Neural progenitor cell (in vitro differentiated cells): ENCODE results near the gene PITRM1.

Experiments
- EZH2 ChIP-seq: fragments of 200-600 bp; sonication (generic); IDR thresholded peaks from 2 replicates; pipeline ENCODE4 v1.6.1; 2017; ENCODE audit warnings: antibody characterized with exemption, mild to moderate bottlenecking, moderate library complexity
- EZH2phosphoT487 ChIP-seq: fragments of 200-600 bp; sonication (generic); IDR thresholded peaks from 2 replicates; pipeline ENCODE4 v1.6.1; 2017; ENCODE audit warnings: antibody characterized with exemption
- TF ChIP-seq, protein P1 (sequence below): fragments of 200-600 bp; sonication (generic); IDR thresholded peaks from 2 replicates; pipeline ENCODE4 v1.5.1; 2017; ENCODE audit warnings: antibody characterized with exemption, mild to moderate bottlenecking

DNA sequence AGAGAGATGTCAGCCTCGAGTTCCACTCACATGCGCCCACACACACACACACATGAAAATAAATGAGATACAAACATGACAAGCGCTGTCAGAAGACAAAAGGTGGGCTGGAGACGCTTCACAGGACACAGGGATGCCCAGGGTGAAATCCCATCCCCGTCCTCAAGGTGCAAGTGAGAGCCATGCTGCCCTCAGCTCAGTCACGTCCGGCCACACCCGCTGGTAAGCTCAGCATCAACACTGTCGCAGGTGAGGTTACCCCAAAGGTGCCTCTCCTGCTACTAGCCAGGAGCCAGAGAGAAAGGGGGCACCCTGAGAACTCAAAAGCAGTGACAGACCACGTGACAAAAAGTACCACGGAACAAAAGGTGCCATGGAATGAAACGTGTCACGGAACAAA is 22.2 kb downstream of the PITRM1 start:
- TF ChIP-seq, protein P1, sequence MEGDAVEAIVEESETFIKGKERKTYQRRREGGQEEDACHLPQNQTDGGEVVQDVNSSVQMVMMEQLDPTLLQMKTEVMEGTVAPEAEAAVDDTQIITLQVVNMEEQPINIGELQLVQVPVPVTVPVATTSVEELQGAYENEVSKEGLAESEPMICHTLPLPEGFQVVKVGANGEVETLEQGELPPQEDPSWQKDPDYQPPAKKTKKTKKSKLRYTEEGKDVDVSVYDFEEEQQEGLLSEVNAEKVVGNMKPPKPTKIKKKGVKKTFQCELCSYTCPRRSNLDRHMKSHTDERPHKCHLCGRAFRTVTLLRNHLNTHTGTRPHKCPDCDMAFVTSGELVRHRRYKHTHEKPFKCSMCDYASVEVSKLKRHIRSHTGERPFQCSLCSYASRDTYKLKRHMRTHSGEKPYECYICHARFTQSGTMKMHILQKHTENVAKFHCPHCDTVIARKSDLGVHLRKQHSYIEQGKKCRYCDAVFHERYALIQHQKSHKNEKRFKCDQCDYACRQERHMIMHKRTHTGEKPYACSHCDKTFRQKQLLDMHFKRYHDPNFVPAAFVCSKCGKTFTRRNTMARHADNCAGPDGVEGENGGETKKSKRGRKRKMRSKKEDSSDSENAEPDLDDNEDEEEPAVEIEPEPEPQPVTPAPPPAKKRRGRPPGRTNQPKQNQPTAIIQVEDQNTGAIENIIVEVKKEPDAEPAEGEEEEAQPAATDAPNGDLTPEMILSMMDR = no peak
- no peak for TF ChIP-seq EZH2
- no peak for TF ChIP-seq EZH2phosphoT487
